ENCODE measurements around the gene NUAK1.

GRCh38 chr12:106065506-106065905, 73.2 kb downstream of the NUAK1 start:
- TF ChIP-seq GATA3 (IDR thresholded peaks at IDR 0.05; ENCODE audit: low read depth, low read length): no peak
- TF ChIP-seq GATA2 (IDR thresholded peaks at IDR 0.05; ENCODE audit: low read depth, low read length): no peak
